ENCODE data around the gene SBF1.

DNA sequence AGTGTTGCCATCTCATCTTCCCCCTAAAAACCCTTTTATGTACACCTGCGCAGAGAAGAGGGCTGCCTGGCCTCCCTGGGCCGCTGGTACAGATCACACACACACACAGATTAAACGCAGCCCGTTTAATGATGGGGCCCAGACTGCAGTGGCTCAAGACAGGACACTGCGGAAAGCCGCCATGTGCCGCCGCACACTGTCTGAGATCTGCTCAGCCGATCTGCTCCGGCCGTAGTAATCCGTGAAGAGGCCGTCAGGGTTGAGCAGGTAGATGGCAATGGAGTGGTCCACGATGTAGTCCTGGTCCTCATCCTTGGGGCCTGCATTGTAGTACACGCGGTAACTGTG is 48.6 kb upstream of the SBF1 start:
- TF ChIP-seq, protein P1, sequence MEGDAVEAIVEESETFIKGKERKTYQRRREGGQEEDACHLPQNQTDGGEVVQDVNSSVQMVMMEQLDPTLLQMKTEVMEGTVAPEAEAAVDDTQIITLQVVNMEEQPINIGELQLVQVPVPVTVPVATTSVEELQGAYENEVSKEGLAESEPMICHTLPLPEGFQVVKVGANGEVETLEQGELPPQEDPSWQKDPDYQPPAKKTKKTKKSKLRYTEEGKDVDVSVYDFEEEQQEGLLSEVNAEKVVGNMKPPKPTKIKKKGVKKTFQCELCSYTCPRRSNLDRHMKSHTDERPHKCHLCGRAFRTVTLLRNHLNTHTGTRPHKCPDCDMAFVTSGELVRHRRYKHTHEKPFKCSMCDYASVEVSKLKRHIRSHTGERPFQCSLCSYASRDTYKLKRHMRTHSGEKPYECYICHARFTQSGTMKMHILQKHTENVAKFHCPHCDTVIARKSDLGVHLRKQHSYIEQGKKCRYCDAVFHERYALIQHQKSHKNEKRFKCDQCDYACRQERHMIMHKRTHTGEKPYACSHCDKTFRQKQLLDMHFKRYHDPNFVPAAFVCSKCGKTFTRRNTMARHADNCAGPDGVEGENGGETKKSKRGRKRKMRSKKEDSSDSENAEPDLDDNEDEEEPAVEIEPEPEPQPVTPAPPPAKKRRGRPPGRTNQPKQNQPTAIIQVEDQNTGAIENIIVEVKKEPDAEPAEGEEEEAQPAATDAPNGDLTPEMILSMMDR (conservative IDR thresholded peaks at IDR 0.05 in 1 of 2, IDR thresholded peaks at IDR 0.05 in 1 of 2; ENCODE audit: low read depth in 1 of 2, low read length in 2 of 2), result no peak
- no peak for TF ChIP-seq EZH2 (IDR thresholded peaks at IDR 0.05; ENCODE audit: low read length, missing control alignments)
